HepG2 (cell line): Measurements from ENCODE around the gene KLF16. TPM values are rescaled to one million over a fixed set of nuclear protein-coding genes. Genes with fewer than 3 reads are reported as not detected.

Source experiments
- BHLHE40 ChIP-seq: IDR thresholded peaks from 2 replicates; pipeline ENCODE4 v1.6.1; 2011; ENCODE audit warnings: low read length, improper control_type of control experiment
- HNRNPL ChIP-seq: fragments of 200-400 bp; formaldehyde crosslinking; IDR thresholded peaks from 2 replicates; pipeline ENCODE4 v1.6.1; 2017; ENCODE audit warnings: mild to moderate bottlenecking, low read depth, low read length
- MATR3 ChIP-seq: sonication (generic); formaldehyde crosslinking; IDR thresholded peaks from 2 replicates; pipeline ENCODE4 v1.4.0; 2020; ENCODE audit warnings: missing genetic modification reagents
- REL ChIP-seq: sonication (generic); formaldehyde crosslinking; conservative IDR thresholded peaks from 2 replicates; pipeline ENCODE4 v1.8.0; 2022; ENCODE audit warnings: mild to moderate bottlenecking, missing genetic modification reagents, moderate library complexity
- ZFP1 ChIP-seq: IDR thresholded peaks from 2 replicates; pipeline ENCODE4 v1.6.1; 2016
- ZNF282 ChIP-seq: fragments of 450-650 bp; IDR thresholded peaks from 2 replicates; pipeline ENCODE4 v1.6.1; 2018; ENCODE audit not compliant: partially characterized antibody
- ZNF382 ChIP-seq: sonication (generic); formaldehyde crosslinking; IDR thresholded peaks from 2 replicates; pipeline ENCODE4 v1.5.0; 2020; ENCODE audit warnings: missing genetic modification reagents, mild to moderate bottlenecking, borderline replicate concordance
- ZNF451 ChIP-seq: sonication (generic); formaldehyde crosslinking; IDR thresholded peaks from 2 replicates; pipeline ENCODE4 v1.5.0; 2020; ENCODE audit warnings: mild to moderate bottlenecking, missing genetic modification reagents
- ZNF556 ChIP-seq: sonication (generic); formaldehyde crosslinking; IDR thresholded peaks from 2 replicates; pipeline ENCODE4 v1.4.0; 2020; ENCODE audit warnings: mild to moderate bottlenecking, missing genetic modification reagents, borderline replicate concordance
- ZNF670 ChIP-seq: sonication (generic); formaldehyde crosslinking; IDR thresholded peaks from 2 replicates; pipeline ENCODE4 v1.8.0; 2022; ENCODE audit warnings: mild to moderate bottlenecking, missing genetic modification reagents, borderline replicate concordance
- ZZZ3 ChIP-seq: sonication (generic); formaldehyde crosslinking; IDR thresholded peaks from 2 replicates; pipeline ENCODE4 v1.4.0; 2020; ENCODE audit warnings: missing genetic modification reagents, mild to moderate bottlenecking, borderline replicate concordance
- polyA plus RNA-seq, 8 experiments: library from polyadenylated mRNA; depleted of rRNA in 3 of 8; stranded (reverse) in 7 of 8; unstranded in 1 of 8; fragments of >200 nt; fragmentation: Illumina TruSeq in 4 of 8; extraction: Trizol in 4 of 8; gene quantifications; 2 replicates each; pipeline versions ENCODE4 v1.2.1 to v1.2.3, GENCODE V29; 2011 to 2016; ENCODE audit warnings: low read depth in 4 of 8, missing spikeins in 1 of 8, mixed read lengths in 1 of 8; ENCODE audit not compliant: insufficient read depth in 1 of 8
- total RNA-seq, 5 experiments: library from RNA; depleted of rRNA; stranded (reverse); fragments of >200 nt; fragmentation: Illumina TruSeq; extraction: Trizol; gene quantifications; 2 replicates each; pipeline ENCODE4 v1.2.3, GENCODE V29; 2016; ENCODE audit warnings: low read depth in 1 of 5
- TF ChIP-seq, protein P1 (sequence below): sonication (generic); formaldehyde crosslinking; IDR thresholded peaks from 2 replicates; pipeline ENCODE4 v1.4.0; 2020; ENCODE audit warnings: mild to moderate bottlenecking, missing genetic modification reagents, borderline replicate concordance
- TF ChIP-seq, protein P2 (sequence below): sonication (generic); formaldehyde crosslinking; IDR thresholded peaks from 2 replicates; pipeline ENCODE4 v1.8.1; 2023; ENCODE audit warnings: missing genetic modification reagents, inconsistent platforms, borderline replicate concordance
- TF ChIP-seq, protein P3 (sequence below): sonication (generic); formaldehyde crosslinking; IDR thresholded peaks from 2 replicates; pipeline ENCODE4 v1.4.0; 2020; ENCODE audit warnings: mild to moderate bottlenecking, missing genetic modification reagents
- TF ChIP-seq, protein P4 (sequence below): sonication (generic); formaldehyde crosslinking; IDR thresholded peaks from 2 replicates; pipeline ENCODE4 v1.4.0; 2020; ENCODE audit warnings: missing genetic modification reagents

KLF16 gene
- total and polyA plus RNA-seq, 2 of the 13 experiments (the other 11 are each of a cell fraction or from before 2014, with no cell fraction given): 3.5 to 6.7 TPM

DNA sequence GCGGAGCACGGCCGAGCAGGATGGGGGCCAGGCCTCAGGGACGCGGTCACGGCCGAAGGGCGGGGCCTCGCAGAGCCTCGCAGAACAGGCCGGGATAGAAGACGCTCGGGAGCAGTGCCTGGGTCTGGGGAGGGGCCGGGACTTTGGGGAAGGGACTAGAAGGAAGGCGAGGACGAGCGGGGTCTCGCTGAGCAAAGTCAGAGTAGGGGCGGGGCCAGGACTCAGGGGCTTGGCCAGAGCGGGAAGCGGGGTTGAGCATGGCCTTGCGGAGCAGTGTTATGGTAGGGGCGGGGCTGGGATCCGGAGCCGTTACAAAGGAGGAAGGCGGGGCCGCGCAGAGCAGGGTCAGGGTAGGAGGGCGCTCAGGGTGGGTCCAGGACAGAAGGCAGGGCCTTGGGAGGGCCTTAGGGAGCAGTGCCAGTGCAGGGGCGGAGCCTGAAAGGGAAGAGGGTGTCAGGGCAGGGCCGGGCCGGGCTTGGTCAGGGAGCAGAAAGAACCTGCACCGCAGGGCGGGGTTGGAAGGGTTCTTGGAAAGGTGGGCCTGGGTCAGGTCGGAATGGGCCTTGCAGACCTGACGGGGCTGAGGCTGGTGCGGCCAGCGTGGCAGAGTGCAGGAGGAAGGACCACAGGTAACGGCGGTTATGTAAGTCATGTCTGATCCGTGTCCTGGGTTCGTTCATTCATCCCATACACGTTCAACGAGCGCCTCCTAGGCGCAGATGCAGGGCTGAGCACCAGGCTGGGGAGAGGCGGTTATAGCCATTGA lies 50.8 kb downstream of the KLF16 start (continued):
- TF ChIP-seq, protein P1, sequence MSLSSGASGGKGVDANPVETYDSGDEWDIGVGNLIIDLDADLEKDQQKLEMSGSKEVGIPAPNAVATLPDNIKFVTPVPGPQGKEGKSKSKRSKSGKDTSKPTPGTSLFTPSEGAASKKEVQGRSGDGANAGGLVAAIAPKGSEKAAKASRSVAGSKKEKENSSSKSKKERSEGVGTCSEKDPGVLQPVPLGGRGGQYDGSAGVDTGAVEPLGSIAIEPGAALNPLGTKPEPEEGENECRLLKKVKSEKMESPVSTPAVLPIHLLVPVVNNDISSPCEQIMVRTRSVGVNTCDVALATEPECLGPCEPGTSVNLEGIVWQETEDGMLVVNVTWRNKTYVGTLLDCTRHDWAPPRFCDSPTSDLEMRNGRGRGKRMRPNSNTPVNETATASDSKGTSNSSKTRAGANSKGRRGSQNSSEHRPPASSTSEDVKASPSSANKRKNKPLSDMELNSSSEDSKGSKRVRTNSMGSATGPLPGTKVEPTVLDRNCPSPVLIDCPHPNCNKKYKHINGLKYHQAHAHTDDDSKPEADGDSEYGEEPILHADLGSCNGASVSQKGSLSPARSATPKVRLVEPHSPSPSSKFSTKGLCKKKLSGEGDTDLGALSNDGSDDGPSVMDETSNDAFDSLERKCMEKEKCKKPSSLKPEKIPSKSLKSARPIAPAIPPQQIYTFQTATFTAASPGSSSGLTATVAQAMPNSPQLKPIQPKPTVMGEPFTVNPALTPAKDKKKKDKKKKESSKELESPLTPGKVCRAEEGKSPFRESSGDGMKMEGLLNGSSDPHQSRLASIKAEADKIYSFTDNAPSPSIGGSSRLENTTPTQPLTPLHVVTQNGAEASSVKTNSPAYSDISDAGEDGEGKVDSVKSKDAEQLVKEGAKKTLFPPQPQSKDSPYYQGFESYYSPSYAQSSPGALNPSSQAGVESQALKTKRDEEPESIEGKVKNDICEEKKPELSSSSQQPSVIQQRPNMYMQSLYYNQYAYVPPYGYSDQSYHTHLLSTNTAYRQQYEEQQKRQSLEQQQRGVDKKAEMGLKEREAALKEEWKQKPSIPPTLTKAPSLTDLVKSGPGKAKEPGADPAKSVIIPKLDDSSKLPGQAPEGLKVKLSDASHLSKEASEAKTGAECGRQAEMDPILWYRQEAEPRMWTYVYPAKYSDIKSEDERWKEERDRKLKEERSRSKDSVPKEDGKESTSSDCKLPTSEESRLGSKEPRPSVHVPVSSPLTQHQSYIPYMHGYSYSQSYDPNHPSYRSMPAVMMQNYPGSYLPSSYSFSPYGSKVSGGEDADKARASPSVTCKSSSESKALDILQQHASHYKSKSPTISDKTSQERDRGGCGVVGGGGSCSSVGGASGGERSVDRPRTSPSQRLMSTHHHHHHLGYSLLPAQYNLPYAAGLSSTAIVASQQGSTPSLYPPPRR (CRISPR knock-in tag): no peak; the same call in 1 of the 2 replicates
- TF ChIP-seq, protein P2, sequence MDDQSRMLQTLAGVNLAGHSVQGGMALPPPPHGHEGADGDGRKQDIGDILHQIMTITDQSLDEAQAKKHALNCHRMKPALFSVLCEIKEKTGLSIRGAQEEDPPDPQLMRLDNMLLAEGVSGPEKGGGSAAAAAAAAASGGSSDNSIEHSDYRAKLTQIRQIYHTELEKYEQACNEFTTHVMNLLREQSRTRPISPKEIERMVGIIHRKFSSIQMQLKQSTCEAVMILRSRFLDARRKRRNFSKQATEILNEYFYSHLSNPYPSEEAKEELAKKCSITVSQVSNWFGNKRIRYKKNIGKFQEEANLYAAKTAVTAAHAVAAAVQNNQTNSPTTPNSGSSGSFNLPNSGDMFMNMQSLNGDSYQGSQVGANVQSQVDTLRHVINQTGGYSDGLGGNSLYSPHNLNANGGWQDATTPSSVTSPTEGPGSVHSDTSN (CRISPR knock-in tag): no peak
- no peak for TF ChIP-seq BHLHE40
- no peak for TF ChIP-seq MATR3 (CRISPR knock-in tag)
- TF ChIP-seq ZNF282: no peak
- TF ChIP-seq ZNF382 (CRISPR knock-in tag): no peak
- TF ChIP-seq, protein P3, sequence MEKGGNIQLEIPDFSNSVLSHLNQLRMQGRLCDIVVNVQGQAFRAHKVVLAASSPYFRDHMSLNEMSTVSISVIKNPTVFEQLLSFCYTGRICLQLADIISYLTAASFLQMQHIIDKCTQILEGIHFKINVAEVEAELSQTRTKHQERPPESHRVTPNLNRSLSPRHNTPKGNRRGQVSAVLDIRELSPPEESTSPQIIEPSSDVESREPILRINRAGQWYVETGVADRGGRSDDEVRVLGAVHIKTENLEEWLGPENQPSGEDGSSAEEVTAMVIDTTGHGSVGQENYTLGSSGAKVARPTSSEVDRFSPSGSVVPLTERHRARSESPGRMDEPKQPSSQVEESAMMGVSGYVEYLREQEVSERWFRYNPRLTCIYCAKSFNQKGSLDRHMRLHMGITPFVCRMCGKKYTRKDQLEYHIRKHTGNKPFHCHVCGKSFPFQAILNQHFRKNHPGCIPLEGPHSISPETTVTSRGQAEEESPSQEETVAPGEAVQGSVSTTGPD: no peak
- TF ChIP-seq ZFP1 (CRISPR knock-in tag): no peak
- 0 out of 2 replicates have a peak, but pooled peaks have one; percentile 67 for TF ChIP-seq ZNF556 (CRISPR knock-in tag)
- 0 out of 2 replicates have a peak, but pooled peaks have one; percentile 55 for TF ChIP-seq HNRNPL
- TF ChIP-seq ZNF670 (CRISPR knock-in tag): 0 out of 2 replicates have a peak, but pooled peaks have one; percentile 36
- TF ChIP-seq, protein P4, sequence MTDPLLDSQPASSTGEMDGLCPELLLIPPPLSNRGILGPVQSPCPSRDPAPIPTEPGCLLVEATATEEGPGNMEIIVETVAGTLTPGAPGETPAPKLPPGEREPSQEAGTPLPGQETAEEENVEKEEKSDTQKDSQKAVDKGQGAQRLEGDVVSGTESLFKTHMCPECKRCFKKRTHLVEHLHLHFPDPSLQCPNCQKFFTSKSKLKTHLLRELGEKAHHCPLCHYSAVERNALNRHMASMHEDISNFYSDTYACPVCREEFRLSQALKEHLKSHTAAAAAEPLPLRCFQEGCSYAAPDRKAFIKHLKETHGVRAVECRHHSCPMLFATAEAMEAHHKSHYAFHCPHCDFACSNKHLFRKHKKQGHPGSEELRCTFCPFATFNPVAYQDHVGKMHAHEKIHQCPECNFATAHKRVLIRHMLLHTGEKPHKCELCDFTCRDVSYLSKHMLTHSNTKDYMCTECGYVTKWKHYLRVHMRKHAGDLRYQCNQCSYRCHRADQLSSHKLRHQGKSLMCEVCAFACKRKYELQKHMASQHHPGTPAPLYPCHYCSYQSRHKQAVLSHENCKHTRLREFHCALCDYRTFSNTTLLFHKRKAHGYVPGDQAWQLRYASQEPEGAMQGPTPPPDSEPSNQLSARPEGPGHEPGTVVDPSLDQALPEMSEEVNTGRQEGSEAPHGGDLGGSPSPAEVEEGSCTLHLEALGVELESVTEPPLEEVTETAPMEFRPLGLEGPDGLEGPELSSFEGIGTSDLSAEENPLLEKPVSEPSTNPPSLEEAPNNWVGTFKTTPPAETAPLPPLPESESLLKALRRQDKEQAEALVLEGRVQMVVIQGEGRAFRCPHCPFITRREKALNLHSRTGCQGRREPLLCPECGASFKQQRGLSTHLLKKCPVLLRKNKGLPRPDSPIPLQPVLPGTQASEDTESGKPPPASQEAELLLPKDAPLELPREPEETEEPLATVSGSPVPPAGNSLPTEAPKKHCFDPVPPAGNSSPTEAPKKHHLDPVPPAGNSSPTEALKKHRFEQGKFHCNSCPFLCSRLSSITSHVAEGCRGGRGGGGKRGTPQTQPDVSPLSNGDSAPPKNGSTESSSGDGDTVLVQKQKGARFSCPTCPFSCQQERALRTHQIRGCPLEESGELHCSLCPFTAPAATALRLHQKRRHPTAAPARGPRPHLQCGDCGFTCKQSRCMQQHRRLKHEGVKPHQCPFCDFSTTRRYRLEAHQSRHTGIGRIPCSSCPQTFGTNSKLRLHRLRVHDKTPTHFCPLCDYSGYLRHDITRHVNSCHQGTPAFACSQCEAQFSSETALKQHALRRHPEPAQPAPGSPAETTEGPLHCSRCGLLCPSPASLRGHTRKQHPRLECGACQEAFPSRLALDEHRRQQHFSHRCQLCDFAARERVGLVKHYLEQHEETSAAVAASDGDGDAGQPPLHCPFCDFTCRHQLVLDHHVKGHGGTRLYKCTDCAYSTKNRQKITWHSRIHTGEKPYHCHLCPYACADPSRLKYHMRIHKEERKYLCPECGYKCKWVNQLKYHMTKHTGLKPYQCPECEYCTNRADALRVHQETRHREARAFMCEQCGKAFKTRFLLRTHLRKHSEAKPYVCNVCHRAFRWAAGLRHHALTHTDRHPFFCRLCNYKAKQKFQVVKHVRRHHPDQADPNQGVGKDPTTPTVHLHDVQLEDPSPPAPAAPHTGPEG (CRISPR knock-in tag): peak; percentile 54; the same call in 1 of the 2 replicates
- 0 out of 2 replicates have a peak, but pooled peaks have one; percentile 43 for TF ChIP-seq REL (CRISPR knock-in tag)
- TF ChIP-seq ZNF451 (CRISPR knock-in tag): 0 out of 2 replicates have a peak, but pooled peaks have one; percentile 38
- TF ChIP-seq ZZZ3: 0 out of 2 replicates have a peak, but pooled peaks have one; percentile 53
